H9 (cell line): ENCODE measurements around the gene RRP12. TPM values are rescaled to one million over a fixed set of nuclear protein-coding genes. Genes with fewer than 3 reads are reported as not detected.
A peak's percentile ranks its signal among the peaks of the same experiment; 100 is the strongest.

Experiments
- DNase-seq: peaks from one replicate; pipeline ENCODE4 v3.0.0-alpha.2; 2017
- H2AFZ ChIP-seq: one replicate; pipeline ENCODE4 v1.6.1; 2013; ENCODE audit warnings: mild to moderate bottlenecking, low read length, control low read depth, moderate library complexity
- H2AK5ac ChIP-seq: 2 replicates; pipeline ENCODE4 v1.6.1; 2013; ENCODE audit warnings: low read length, control low read depth, mixed read lengths; ENCODE audit not compliant: insufficient read length
- H2BK120ac ChIP-seq: one replicate; pipeline ENCODE4 v1.6.1; 2013; ENCODE audit warnings: low read depth, mild to moderate bottlenecking, low read length, control low read depth, inconsistent platforms; ENCODE audit not compliant: poor library complexity, severe bottlenecking
- H2BK12ac ChIP-seq: 2 replicates; pipeline ENCODE4 v1.6.1; 2013; ENCODE audit warnings: low read length, control low read depth, mixed read lengths, low read depth; ENCODE audit not compliant: insufficient read length
- H2BK15ac ChIP-seq: 2 replicates; pipeline ENCODE4 v1.6.1; 2013; ENCODE audit warnings: low read depth, low read length, control low read depth
- H2BK20ac ChIP-seq: one replicate; pipeline ENCODE4 v1.6.1; 2013; ENCODE audit warnings: low read depth, mild to moderate bottlenecking, low read length, control low read depth, inconsistent platforms; ENCODE audit not compliant: poor library complexity, severe bottlenecking
- H2BK5ac ChIP-seq: 2 replicates; pipeline ENCODE4 v1.6.1; 2013; ENCODE audit warnings: low read length, control low read depth, mixed read lengths; ENCODE audit not compliant: insufficient read length
- H3K14ac ChIP-seq: 2 replicates; pipeline ENCODE4 v1.6.1; 2013; ENCODE audit warnings: low read length, control low read depth; ENCODE audit not compliant: insufficient read depth
- H3K18ac ChIP-seq: 2 replicates; pipeline ENCODE4 v1.6.1; 2013; ENCODE audit warnings: low read depth, mild to moderate bottlenecking, mixed read lengths, low read length, control low read depth; ENCODE audit not compliant: insufficient read length
- H3K23ac ChIP-seq: 2 replicates; pipeline ENCODE4 v1.6.1; 2013; ENCODE audit warnings: low read length, control low read depth, mixed read lengths, low read depth; ENCODE audit not compliant: insufficient read length
- H3K23me2 ChIP-seq: 2 replicates; pipeline ENCODE4 v1.6.1; 2013; ENCODE audit warnings: low read depth, mild to moderate bottlenecking, mixed read lengths, low read length, control low read depth; ENCODE audit not compliant: insufficient read length, poor library complexity, severe bottlenecking
- H3K27ac ChIP-seq: 2 replicates; pipeline ENCODE4 v1.5.1; 2013; ENCODE audit warnings: low read length, control low read depth, mixed read lengths, low read depth; ENCODE audit not compliant: insufficient read length
- H3K27me3 ChIP-seq: 2 replicates; pipeline ENCODE4 v1.6.1; 2013; ENCODE audit warnings: low read length, control low read depth, inconsistent platforms; ENCODE audit not compliant: insufficient read depth
- H3K4ac ChIP-seq: 2 replicates; pipeline ENCODE4 v1.6.1; 2013; ENCODE audit warnings: low read depth, mild to moderate bottlenecking, control low read depth, inconsistent platforms, low read length, moderate library complexity
- H3K4me1 ChIP-seq: 2 replicates; pipeline ENCODE4 v1.6.1; 2013; ENCODE audit warnings: low read length, control low read depth, inconsistent platforms; ENCODE audit not compliant: insufficient read depth
- H3K4me2 ChIP-seq: 2 replicates; pipeline ENCODE4 v1.6.1; 2013; ENCODE audit warnings: low read length, control low read depth, mixed read lengths; ENCODE audit not compliant: insufficient read length, insufficient read depth
- H3K56ac ChIP-seq: 2 replicates; pipeline ENCODE4 v1.6.1; 2013; ENCODE audit warnings: low read depth, mild to moderate bottlenecking, mixed read lengths, low read length, control low read depth; ENCODE audit not compliant: insufficient read length
- H3K79me1 ChIP-seq: 2 replicates; pipeline ENCODE4 v1.6.1; 2013; ENCODE audit warnings: low read depth, mild to moderate bottlenecking, moderate library complexity, low read length, control low read depth, inconsistent platforms; ENCODE audit not compliant: insufficient read depth, poor library complexity, severe bottlenecking
- H3K79me2 ChIP-seq: 2 replicates; pipeline ENCODE4 v1.6.1; 2013; ENCODE audit warnings: low read length, control low read depth, inconsistent platforms; ENCODE audit not compliant: insufficient read depth
- H3K9ac ChIP-seq: 2 replicates; pipeline ENCODE4 v1.6.1; 2013; ENCODE audit warnings: low read length, control low read depth, mixed read lengths; ENCODE audit not compliant: insufficient read length; ENCODE audit errors: extremely low read depth
- H3K9me3 ChIP-seq: one replicate; pipeline ENCODE4 v1.6.1; 2013; ENCODE audit warnings: low read depth, low read length, inconsistent platforms; ENCODE audit not compliant: control insufficient read depth
- H3T11ph ChIP-seq: one replicate; pipeline ENCODE4 v1.6.1; 2013; ENCODE audit warnings: mild to moderate bottlenecking, low read length, control low read depth, inconsistent platforms
- H4K20me1 ChIP-seq: one replicate; pipeline ENCODE4 v1.6.1; 2013; ENCODE audit not compliant: control insufficient read depth, insufficient read length, insufficient read depth
- H4K5ac ChIP-seq: 2 replicates; pipeline ENCODE4 v1.6.1; 2013; ENCODE audit warnings: low read depth, mild to moderate bottlenecking, mixed read lengths, low read length, control low read depth; ENCODE audit not compliant: insufficient read length
- H4K8ac ChIP-seq: replicated peaks from 2 replicates; pipeline ENCODE4 v1.6.1; 2013; ENCODE audit warnings: low read length, control low read depth, mixed read lengths, low read depth; ENCODE audit not compliant: insufficient read length
- H4K91ac ChIP-seq: 2 replicates; pipeline ENCODE4 v1.6.1; 2013; ENCODE audit warnings: low read depth, mild to moderate bottlenecking, moderate library complexity, mixed read lengths, low read length, control low read depth; ENCODE audit not compliant: insufficient read length
- H3K27ac Mint-ChIP-seq, 3 experiments: 2 replicates in 2 of 3; 3 replicates in 1 of 3; pipeline ENCODE4 v1.8.0; 2020 to 2021; ENCODE audit warnings: mixed read lengths in 3 of 3, mild to moderate bottlenecking in 1 of 3, moderate library complexity in 1 of 3
- H3K27me3 Mint-ChIP-seq: 2 replicates; pipeline ENCODE4 v1.8.0; 2021; ENCODE audit warnings: low read depth, mild to moderate bottlenecking, moderate library complexity, mixed read lengths
- H3K36me3 Mint-ChIP-seq, 3 experiments: 2 replicates in 2 of 3; 3 replicates in 1 of 3; pipeline ENCODE4 v1.8.0; 2020 to 2021; ENCODE audit warnings: low read depth in 3 of 3, mixed read lengths in 3 of 3; ENCODE audit not compliant: insufficient read depth in 1 of 3
- H3K4me1 Mint-ChIP-seq, 2 experiments: 2 replicates each; pipeline ENCODE4 v1.8.0; 2020; ENCODE audit warnings: mixed read lengths in 2 of 2
- H3K4me3 Mint-ChIP-seq, 2 experiments: 2 replicates in 1 of 2; 3 replicates in 1 of 2; pipeline ENCODE4 v1.8.0; 2020 to 2021; ENCODE audit warnings: mild to moderate bottlenecking in 2 of 2, mixed read lengths in 2 of 2, moderate library complexity in 1 of 2
- H3K9me3 Mint-ChIP-seq, 2 experiments: 2 replicates in 1 of 2; 3 replicates in 1 of 2; pipeline ENCODE4 v1.8.0; 2020; ENCODE audit warnings: mild to moderate bottlenecking in 2 of 2, mixed read lengths in 2 of 2, moderate library complexity in 1 of 2
- WGBS: extraction: QIAGEN DNeasy Blood & Tissue Kit; methylation state at CpG from one replicate; pipeline ENCODE4 v1.1.7; 2013; ENCODE audit warnings: missing lambda C conversion rate, low lambda C conversion rate, mixed read lengths; ENCODE audit not compliant: insufficient read length; ENCODE audit errors: extremely low coverage; 5-methylcytosine and 5-hydroxymethylcytosine counted together
- total RNA-seq: library from RNA; stranded (reverse); gene quantifications from 2 replicates; pipeline ENCODE4 v1.2.1, GENCODE V29; 2021
- TF ChIP-seq, protein P1 (sequence below): fragments of 200-600 bp; sonication (generic); conservative IDR thresholded peaks from 3 replicates; pipeline ENCODE4 v1.8.0; 2021; ENCODE audit warnings: antibody characterized with exemption, mild to moderate bottlenecking

Gene RRP12
- total RNA-seq, 1 experiment from 2014 or later: 71.6 TPM

- WGBS: no CpG with 5 or more reads among the region's 11 CpGs
- no peak overlapping the region for H2BK20ac ChIP-seq
- DNase-seq: no peak
Measured at GRCh38 chr10:97362310-97363033, 38.7 kb downstream of the RRP12 start.

More at GRCh38 chr10:97362310-97363033, 38.7 kb downstream of the RRP12 start:
- Histone ChIP-seq H2AK5ac (no peak overlapping the region), H3K27me3 (no peaks in the 10 kb centered on the region), H2BK15ac (no peak overlapping the region), H4K5ac (no peak overlapping the region), H2AFZ (no peak overlapping the region), H3K4ac (no peak overlapping the region), H3K56ac (no peak overlapping the region), H3K23me2 (no peaks in the 10 kb centered on the region), H2BK120ac (no peak overlapping the region), H3K79me2 (no peaks in the 10 kb centered on the region), H3K23ac (no peak overlapping the region), H4K8ac (no peak overlapping the region), H4K20me1 (no peaks in the 10 kb centered on the region), H3K27ac (no peak overlapping the region), H2BK12ac (no peak overlapping the region), H2BK5ac (no peak overlapping the region), H3K4me2 (no peak overlapping the region), H4K91ac (no peak overlapping the region), H3K9ac (no peak overlapping the region), H3T11ph (no peak overlapping the region), H3K9me3 (no peaks in the 10 kb centered on the region), H3K14ac (no peak overlapping the region), H3K18ac (no peak overlapping the region), H3K4me1 (no peaks in the 10 kb centered on the region), H3K79me1 (no peaks in the 10 kb centered on the region)
- Mint-ChIP-seq H3K36me3 (peaks cover 42 to 83% (median 62%) of the 10 kb centered on the region in 3 experiments; a peak in 6 of 7 replicates), H3K27me3 (no peaks in the 10 kb centered on the region; the same call in 1 of the 2 replicates), H3K4me3 (no peak overlapping the region), H3K27ac (peak overlapping the region in 1 of 3 experiments; percentile 6; a peak in 1 of 7 replicates), H3K9me3 (no peaks in the 10 kb centered on the region), H3K4me1 (peaks cover 2 to 8% of the 10 kb centered on the region in 2 experiments; a peak in 3 of 4 replicates)
- TF ChIP-seq, protein P1, sequence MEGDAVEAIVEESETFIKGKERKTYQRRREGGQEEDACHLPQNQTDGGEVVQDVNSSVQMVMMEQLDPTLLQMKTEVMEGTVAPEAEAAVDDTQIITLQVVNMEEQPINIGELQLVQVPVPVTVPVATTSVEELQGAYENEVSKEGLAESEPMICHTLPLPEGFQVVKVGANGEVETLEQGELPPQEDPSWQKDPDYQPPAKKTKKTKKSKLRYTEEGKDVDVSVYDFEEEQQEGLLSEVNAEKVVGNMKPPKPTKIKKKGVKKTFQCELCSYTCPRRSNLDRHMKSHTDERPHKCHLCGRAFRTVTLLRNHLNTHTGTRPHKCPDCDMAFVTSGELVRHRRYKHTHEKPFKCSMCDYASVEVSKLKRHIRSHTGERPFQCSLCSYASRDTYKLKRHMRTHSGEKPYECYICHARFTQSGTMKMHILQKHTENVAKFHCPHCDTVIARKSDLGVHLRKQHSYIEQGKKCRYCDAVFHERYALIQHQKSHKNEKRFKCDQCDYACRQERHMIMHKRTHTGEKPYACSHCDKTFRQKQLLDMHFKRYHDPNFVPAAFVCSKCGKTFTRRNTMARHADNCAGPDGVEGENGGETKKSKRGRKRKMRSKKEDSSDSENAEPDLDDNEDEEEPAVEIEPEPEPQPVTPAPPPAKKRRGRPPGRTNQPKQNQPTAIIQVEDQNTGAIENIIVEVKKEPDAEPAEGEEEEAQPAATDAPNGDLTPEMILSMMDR: no peak
